HepG2 (cell line): ENCODE results near the gene GRHPR. TPM values are rescaled to one million over a fixed set of nuclear protein-coding genes. Genes with fewer than 3 reads are reported as not detected.

Experiments
- ATF1 ChIP-seq: IDR thresholded peaks from 2 replicates; pipeline ENCODE4 v1.6.1; 2016; ENCODE audit warnings: mild to moderate bottlenecking, control low read depth
- FOXO1 ChIP-seq: sonication (generic); formaldehyde crosslinking; IDR thresholded peaks from 2 replicates; pipeline ENCODE4 v1.4.0; 2020; ENCODE audit warnings: missing genetic modification reagents
- KLF15 ChIP-seq: sonication (generic); formaldehyde crosslinking; IDR thresholded peaks from 2 replicates; pipeline ENCODE4 v1.8.1; 2023; ENCODE audit warnings: borderline replicate concordance, mild to moderate bottlenecking, inconsistent platforms, missing genetic modification reagents, mixed read lengths
- MAFK ChIP-seq, 2 experiments: IDR thresholded peaks in 1 of 2; conservative IDR thresholded peaks in 1 of 2; 2 replicates each; pipeline ENCODE4 v1.6.1; 2011; ENCODE audit warnings: improper control_type of control experiment in 2 of 2, low read length in 2 of 2
- MBNL3 ChIP-seq: fragments of 250-450 bp; sonication (Bioruptor Pico); conservative IDR thresholded peaks from 2 replicates; pipeline ENCODE4 v1.8.0; 2022; ENCODE audit warnings: mild to moderate bottlenecking, inconsistent platforms
- POLR2AphosphoS5 ChIP-seq: IDR thresholded peaks from 2 replicates; pipeline ENCODE4 v1.6.1; 2012; ENCODE audit warnings: low read depth, low read length
- RARG ChIP-seq: sonication (generic); formaldehyde crosslinking; IDR thresholded peaks from 2 replicates; pipeline ENCODE4 v1.4.0; 2020; ENCODE audit warnings: low read depth, mild to moderate bottlenecking, missing genetic modification reagents
- SAP130 ChIP-seq: IDR thresholded peaks from 2 replicates; pipeline ENCODE4 v1.6.1; 2016; ENCODE audit warnings: low read depth
- TOPORS ChIP-seq: sonication (generic); formaldehyde crosslinking; IDR thresholded peaks from 2 replicates; pipeline ENCODE4 v1.8.0; 2023; ENCODE audit warnings: mild to moderate bottlenecking, missing genetic modification reagents
- ZNF460 ChIP-seq: sonication (generic); formaldehyde crosslinking; IDR thresholded peaks from 2 replicates; pipeline ENCODE4 v1.5.1; 2020; ENCODE audit warnings: missing genetic modification reagents, mild to moderate bottlenecking, borderline replicate concordance
- ZNF607 ChIP-seq: sonication (generic); formaldehyde crosslinking; IDR thresholded peaks from 2 replicates; pipeline ENCODE4 v1.5.1; 2020; ENCODE audit warnings: missing genetic modification reagents, mild to moderate bottlenecking, borderline replicate concordance
- ZNF839 ChIP-seq: sonication (generic); formaldehyde crosslinking; IDR thresholded peaks from 2 replicates; pipeline ENCODE4 v1.4.0; 2020; ENCODE audit warnings: missing genetic modification reagents, mild to moderate bottlenecking, borderline replicate concordance
- polyA plus RNA-seq, 8 experiments: library from polyadenylated mRNA; depleted of rRNA in 3 of 8; stranded (reverse) in 7 of 8; unstranded in 1 of 8; fragments of >200 nt; fragmentation: Illumina TruSeq in 4 of 8; extraction: Trizol in 4 of 8; gene quantifications; 2 replicates each; pipeline versions ENCODE4 v1.2.1 to v1.2.3, GENCODE V29; 2011 to 2016; ENCODE audit warnings: low read depth in 4 of 8, missing spikeins in 1 of 8, mixed read lengths in 1 of 8; ENCODE audit not compliant: insufficient read depth in 1 of 8
- total RNA-seq, 5 experiments: library from RNA; depleted of rRNA; stranded (reverse); fragments of >200 nt; fragmentation: Illumina TruSeq; extraction: Trizol; gene quantifications; 2 replicates each; pipeline ENCODE4 v1.2.3, GENCODE V29; 2016; ENCODE audit warnings: low read depth in 1 of 5
- TF ChIP-seq, protein P1 (sequence below), 2 experiments: sonication (generic) in 1 of 2; formaldehyde crosslinking in 1 of 2; IDR thresholded peaks; 2 replicates each; pipeline versions ENCODE4 v1.6.1 to v1.9.0; 2014 to 2022; ENCODE audit warnings: antibody characterized with exemption in 1 of 2, borderline replicate concordance in 1 of 2, inconsistent platforms in 1 of 2, low read depth in 1 of 2, missing genetic modification reagents in 1 of 2
- TF ChIP-seq, protein P2 (sequence below): sonication (generic); formaldehyde crosslinking; IDR thresholded peaks from 2 replicates; pipeline ENCODE4 v1.5.0; 2020; ENCODE audit warnings: missing genetic modification reagents
- TF ChIP-seq, protein P3 (sequence below): sonication (generic); formaldehyde crosslinking; IDR thresholded peaks from 2 replicates; pipeline ENCODE4 v1.4.0; 2020; ENCODE audit warnings: missing genetic modification reagents
- TF ChIP-seq, protein P4 (sequence below): sonication (generic); formaldehyde crosslinking; IDR thresholded peaks from 2 replicates; pipeline ENCODE4 v1.5.0; 2020; ENCODE audit warnings: mild to moderate bottlenecking, missing genetic modification reagents

GRHPR gene
- total and polyA plus RNA-seq, 2 of the 13 experiments (the other 11 are each of a cell fraction or from before 2014, with no cell fraction given): 113 to 115 TPM

DNA sequence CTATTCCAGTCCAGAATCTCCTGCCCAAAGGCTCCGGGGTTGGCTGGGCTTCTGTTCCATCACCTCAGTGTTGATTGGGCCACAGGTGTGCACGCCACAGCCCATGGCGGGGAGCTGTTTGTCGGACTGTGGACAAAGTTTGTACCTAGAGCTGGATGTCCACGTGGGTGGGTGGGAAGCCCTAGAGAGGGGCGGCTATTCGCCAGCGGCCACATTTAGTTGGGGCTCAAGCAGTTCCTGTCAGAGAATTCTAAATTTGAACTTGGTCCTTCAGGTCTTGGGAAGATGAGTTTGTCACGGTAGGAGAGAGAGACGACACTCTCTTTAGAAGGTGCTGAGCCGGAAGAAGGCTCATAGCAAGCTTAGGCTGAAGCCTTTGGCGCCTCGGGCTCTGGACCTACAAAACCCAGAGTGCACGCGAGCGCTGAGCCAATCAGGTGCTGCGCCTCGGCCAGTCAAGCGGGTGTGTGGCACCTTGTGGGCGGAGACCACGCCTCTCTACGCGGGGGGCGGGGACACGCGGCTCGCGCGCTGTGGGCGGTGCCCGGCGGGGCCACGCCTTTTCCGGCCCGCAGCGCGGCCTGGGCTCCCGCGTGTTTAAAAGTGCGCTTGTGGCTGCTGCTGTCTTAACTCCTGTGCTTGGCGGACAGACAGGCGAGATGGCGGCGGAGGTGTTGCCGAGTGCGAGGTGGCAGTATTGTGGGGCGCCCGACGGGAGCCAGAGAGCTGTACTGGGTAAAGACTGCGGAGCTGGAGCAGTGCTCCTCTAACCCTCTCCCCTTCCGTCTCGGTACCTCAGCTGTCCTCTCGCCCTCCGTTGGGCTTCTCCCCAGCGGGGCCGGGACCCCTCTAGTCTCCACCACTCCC is 63.1 kb downstream of the GRHPR start, which contains the start of gene POLR1E (continued):
- TF ChIP-seq, protein P1, sequence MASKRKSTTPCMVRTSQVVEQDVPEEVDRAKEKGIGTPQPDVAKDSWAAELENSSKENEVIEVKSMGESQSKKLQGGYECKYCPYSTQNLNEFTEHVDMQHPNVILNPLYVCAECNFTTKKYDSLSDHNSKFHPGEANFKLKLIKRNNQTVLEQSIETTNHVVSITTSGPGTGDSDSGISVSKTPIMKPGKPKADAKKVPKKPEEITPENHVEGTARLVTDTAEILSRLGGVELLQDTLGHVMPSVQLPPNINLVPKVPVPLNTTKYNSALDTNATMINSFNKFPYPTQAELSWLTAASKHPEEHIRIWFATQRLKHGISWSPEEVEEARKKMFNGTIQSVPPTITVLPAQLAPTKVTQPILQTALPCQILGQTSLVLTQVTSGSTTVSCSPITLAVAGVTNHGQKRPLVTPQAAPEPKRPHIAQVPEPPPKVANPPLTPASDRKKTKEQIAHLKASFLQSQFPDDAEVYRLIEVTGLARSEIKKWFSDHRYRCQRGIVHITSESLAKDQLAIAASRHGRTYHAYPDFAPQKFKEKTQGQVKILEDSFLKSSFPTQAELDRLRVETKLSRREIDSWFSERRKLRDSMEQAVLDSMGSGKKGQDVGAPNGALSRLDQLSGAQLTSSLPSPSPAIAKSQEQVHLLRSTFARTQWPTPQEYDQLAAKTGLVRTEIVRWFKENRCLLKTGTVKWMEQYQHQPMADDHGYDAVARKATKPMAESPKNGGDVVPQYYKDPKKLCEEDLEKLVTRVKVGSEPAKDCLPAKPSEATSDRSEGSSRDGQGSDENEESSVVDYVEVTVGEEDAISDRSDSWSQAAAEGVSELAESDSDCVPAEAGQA (IDR thresholded peaks at IDR 0.05; ENCODE audit: low read depth): peak; percentile 46; the same call in 1 of the 2 replicates
- TF ChIP-seq, protein P1 (CRISPR knock-in tag; IDR thresholded peaks at IDR 0.05; ENCODE audit: borderline replicate concordance): no peak
- TF ChIP-seq, protein P2, sequence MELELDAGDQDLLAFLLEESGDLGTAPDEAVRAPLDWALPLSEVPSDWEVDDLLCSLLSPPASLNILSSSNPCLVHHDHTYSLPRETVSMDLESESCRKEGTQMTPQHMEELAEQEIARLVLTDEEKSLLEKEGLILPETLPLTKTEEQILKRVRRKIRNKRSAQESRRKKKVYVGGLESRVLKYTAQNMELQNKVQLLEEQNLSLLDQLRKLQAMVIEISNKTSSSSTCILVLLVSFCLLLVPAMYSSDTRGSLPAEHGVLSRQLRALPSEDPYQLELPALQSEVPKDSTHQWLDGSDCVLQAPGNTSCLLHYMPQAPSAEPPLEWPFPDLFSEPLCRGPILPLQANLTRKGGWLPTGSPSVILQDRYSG (CRISPR knock-in tag): no peak
- TF ChIP-seq ZNF460 (CRISPR knock-in tag) (no peak), TOPORS (CRISPR knock-in tag) (peak; percentile 83; the same call in 1 of the 2 replicates), KLF15 (CRISPR knock-in tag) (0 out of 2 replicates have a peak, but pooled peaks have one; percentile 66), FOXO1 (CRISPR knock-in tag) (no peak; the same call in 1 of the 2 replicates), MAFK (conservative IDR thresholded peaks at IDR 0.05 in 1 of 2, IDR thresholded peaks at IDR 0.05 in 1 of 2; ENCODE audit: low read length in 2 of 2) (no peak), RARG (no peak), ZNF839 (CRISPR knock-in tag) (no peak), MBNL3 (no peak), ATF1 (peak; percentile 36; the same call in 1 of the 2 replicates), SAP130 (peak; percentile 96), POLR2AphosphoS5 (peak; percentile 94), ZNF607 (CRISPR knock-in tag) (0 out of 2 replicates have a peak, but pooled peaks have one; percentile 8)
- TF ChIP-seq, protein P3, sequence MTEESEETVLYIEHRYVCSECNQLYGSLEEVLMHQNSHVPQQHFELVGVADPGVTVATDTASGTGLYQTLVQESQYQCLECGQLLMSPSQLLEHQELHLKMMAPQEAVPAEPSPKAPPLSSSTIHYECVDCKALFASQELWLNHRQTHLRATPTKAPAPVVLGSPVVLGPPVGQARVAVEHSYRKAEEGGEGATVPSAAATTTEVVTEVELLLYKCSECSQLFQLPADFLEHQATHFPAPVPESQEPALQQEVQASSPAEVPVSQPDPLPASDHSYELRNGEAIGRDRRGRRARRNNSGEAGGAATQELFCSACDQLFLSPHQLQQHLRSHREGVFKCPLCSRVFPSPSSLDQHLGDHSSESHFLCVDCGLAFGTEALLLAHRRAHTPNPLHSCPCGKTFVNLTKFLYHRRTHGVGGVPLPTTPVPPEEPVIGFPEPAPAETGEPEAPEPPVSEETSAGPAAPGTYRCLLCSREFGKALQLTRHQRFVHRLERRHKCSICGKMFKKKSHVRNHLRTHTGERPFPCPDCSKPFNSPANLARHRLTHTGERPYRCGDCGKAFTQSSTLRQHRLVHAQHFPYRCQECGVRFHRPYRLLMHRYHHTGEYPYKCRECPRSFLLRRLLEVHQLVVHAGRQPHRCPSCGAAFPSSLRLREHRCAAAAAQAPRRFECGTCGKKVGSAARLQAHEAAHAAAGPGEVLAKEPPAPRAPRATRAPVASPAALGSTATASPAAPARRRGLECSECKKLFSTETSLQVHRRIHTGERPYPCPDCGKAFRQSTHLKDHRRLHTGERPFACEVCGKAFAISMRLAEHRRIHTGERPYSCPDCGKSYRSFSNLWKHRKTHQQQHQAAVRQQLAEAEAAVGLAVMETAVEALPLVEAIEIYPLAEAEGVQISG (CRISPR knock-in tag): peak; percentile 68; the same call in 1 of the 2 replicates
- TF ChIP-seq, protein P4, sequence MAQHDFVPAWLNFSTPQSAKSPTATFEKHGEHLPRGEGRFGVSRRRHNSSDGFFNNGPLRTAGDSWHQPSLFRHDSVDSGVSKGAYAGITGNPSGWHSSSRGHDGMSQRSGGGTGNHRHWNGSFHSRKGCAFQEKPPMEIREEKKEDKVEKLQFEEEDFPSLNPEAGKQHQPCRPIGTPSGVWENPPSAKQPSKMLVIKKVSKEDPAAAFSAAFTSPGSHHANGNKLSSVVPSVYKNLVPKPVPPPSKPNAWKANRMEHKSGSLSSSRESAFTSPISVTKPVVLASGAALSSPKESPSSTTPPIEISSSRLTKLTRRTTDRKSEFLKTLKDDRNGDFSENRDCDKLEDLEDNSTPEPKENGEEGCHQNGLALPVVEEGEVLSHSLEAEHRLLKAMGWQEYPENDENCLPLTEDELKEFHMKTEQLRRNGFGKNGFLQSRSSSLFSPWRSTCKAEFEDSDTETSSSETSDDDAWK (CRISPR knock-in tag): no peak
